Measurements from ENCODE around the gene EXOC6B.

GRCh38 chr2:72681016-72681995 is 144.5 kb downstream of the EXOC6B start:
- no peak for TF ChIP-seq CTCF (IDR thresholded peaks at IDR 0.05)
- TF ChIP-seq POLR2A (IDR thresholded peaks at IDR 0.05) = no peak
